Activated gamma-delta T cell treated with Interleukin-2 at 50 U/mL for 16 hours (primary cell): ENCODE data around the gene IQSEC3.

ENCODE experiments used
- DNase-seq: peaks from one replicate; pipeline ENCODE4 v3.0.0-alpha.2; 2020

IQSEC3 gene

DNA sequence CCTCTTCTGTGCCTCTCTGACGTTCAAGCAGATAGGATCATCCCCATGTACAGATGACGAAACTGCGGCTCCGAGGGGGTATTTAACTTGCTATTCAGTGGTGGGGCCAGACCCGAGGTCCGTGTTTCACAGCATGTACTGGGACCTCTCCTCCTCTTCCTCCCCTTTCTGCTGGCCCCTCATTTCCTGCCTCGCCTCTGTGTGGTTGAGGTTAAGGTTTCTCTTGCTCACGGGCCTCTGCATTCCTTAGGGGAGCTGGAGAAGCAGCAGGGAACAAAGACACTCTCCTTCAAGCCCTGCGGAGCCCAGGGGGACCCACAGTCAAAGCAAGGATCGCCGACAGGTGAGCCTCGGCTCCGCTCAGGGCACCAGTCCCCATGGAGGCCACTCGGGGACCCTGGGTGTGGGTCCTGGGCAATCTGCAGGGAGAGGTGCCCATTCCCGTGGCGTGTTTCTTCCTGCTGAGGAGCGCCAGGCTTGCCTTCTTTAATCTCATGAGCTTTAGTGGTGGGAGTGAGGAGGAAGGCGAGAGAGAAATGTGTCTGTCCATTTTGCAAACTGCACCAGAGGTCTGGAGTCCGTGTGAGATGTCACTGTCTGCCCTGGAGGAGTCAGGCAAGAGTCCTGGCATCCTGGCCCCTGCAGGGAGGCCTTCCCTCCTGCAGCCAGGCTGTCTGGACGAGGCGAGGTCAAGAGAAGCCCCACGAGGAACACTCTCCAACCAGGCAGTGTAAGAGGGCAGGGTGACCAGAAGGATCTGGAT is 102.4 kb downstream of the IQSEC3 start:
- DNase-seq = no peak

- DNase-seq = no peak
Measured at GRCh38 chr12:169528-170370, 103.2 kb downstream of the IQSEC3 start.

- no peak for DNase-seq
Measured at GRCh38 chr12:170371-171225, 104.0 kb downstream of the IQSEC3 start.

- no peak for DNase-seq
Measured at GRCh38 chr12:171276-171675, 104.7 kb downstream of the IQSEC3 start.

DNA sequence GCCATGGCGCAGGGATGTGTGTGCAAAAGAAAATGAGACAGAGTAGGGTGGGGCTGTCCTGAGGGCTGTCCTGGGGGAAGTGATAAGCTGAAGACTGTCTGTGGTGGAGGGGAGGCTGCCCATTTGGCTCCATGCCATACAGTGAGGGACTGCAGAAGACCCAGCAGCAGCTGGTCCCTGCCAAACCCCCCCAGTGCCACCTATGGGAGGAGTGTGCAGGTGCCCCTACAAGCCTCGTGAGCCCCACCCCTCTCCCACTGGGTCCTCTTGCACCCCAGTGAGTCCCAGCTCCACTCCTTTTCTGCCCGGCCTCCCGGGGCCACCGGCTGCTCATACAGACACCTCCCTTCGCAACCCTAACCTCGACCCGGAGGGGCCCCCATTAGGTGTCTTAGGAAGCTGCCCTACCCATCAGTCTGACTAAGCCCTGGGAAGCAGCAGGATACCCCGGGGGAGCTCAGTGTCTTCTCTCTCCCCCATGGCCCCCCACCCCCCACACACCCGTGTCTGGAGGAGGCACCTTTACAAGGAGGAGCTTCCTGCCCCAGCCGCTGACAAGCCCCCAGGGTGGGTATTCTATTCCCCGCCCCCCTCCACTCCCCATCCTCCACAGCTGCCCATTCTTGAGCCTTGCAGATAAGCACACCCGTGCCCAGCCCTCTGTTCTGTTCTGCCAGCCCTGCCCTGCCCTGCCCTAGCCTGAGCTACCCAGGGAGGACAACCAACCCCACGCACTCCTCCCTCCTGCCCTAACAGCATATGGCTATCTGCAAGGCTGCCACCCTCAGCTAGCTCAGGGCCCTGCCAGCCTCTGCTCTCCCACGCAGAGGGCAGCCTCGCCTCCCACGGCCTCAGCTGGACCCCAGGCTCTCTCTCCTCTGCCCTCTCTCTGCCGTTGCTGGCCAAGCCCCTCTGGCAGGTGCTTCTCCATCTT is 105.4 kb downstream of the IQSEC3 start:
- no peak for DNase-seq

DNA sequence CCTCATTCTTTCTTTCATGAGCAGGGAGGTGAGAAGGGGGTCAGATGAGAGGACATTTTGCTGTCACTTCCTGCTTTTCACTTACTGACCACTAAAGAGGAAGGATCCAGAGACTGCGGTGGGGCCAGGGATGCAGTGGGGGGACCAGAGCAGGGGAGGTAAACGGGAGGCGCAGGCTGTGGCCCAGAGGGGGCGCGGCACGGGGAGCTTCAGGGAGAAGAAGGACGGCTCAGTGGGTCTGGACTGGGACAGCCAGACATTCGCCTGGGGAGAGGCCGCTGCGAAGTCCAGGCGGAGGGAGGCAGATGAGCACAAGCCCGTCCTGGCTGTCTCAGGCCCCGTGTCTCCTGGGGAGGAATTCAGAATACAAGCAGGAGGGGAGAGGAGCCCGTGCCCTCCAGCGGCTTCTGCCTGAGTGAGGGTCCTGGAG is 106.2 kb downstream of the IQSEC3 start:
- DNase-seq = no peak

DNA sequence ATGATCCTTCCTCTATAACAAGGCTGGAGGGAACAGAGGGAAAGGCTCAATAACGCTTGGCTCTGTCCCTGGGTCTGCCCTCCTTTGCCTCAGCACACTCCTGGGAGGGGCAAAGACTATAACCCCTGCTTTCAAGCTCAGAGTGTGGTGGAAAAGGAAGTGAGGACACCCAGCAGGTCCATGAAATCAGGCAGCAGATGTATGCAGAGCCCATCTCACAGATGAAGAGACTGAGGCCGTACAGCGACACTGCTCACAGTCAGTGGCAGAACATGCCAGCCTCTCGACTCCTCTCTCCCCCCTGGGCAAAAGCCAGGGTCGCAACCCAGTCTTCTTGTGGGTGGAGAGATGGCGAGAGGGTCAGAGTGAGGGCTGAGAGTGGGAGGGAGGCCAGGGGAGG is 107.6 kb downstream of the IQSEC3 start:
- DNase-seq = no peak

GRCh38 chr12:174596-174995 is 108.0 kb downstream of the IQSEC3 start:
- no peak for DNase-seq

- DNase-seq = no peak
Measured at GRCh38 chr12:175250-175649, 108.7 kb downstream of the IQSEC3 start.

- no peak for DNase-seq
Measured at GRCh38 chr12:175759-176158, 109.2 kb downstream of the IQSEC3 start.

GRCh38 chr12:176321-177181 is 110.0 kb downstream of the IQSEC3 start:
- DNase-seq = no peak

DNA sequence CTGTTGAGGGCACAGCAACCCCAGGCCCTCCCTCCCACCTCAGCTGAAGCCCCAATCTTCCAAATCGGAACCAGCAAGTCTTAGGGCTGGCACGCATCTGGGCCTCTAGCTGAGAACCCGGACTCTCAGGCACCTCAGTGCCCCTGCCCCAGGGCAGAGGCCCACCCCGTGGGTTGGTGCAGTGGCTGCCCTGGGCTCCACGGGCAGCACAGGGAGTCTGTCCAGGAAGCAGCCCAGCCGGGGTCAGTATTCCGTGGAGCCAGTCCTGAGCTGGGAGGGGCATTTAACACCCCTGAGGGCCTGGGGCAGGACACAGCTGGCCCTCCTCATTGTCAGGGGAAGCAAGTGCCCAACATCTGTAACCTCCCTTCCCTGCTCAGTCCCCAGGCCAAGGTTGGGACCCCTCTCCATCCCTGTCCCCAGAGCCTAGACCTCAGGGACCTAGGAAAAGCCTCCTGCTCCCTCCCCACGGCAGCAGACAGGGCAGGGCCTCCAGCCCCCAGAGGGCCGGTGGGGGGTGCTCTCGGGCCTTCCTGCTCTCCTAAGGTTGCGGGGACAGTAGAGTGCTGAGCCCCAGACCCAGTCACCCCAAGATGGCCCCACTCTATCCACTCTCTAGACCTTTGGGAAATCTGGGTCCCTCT is 110.9 kb downstream of the IQSEC3 start:
- no peak for DNase-seq

GRCh38 chr12:177980-178828 is 111.6 kb downstream of the IQSEC3 start:
- DNase-seq = no peak

GRCh38 chr12:178829-179109 is 112.2 kb downstream of the IQSEC3 start:
- no peak for DNase-seq

GRCh38 chr12:179131-179884 is 112.7 kb downstream of the IQSEC3 start:
- DNase-seq = no peak

- no peak for DNase-seq
Measured at GRCh38 chr12:179885-180284, 113.3 kb downstream of the IQSEC3 start.

DNA sequence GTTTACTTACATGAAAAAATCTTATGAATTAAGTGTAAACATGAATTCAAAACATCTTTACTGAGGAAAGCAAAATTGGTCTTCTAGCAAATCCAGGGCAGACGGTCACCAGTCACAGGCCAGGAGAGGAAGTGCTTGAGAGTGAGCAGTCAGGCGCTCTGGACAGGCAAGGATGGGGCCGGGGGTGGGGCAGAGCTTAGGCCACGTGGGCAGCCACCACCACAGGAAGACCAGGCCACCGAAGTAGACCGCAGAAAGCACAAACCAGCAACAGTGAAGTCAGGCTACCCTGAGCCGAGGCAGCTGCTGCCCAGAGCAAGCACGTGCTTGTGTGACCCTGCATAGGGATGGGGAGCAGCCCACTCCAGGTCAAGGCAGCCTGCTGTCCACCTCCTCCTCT is 113.9 kb downstream of the IQSEC3 start:
- DNase-seq = no peak

- DNase-seq = no peak
Measured at GRCh38 chr12:181921-182320, 115.4 kb downstream of the IQSEC3 start.

GRCh38 chr12:182381-182892 is 115.9 kb downstream of the IQSEC3 start:
- no peak for DNase-seq
